Measurements from ENCODE around the gene ARHGAP18.

Gene ARHGAP18

GRCh38 chr6:129665555-129665954 is 44.4 kb downstream of the ARHGAP18 start:
- no peak for DNase-seq

- DNase-seq: no peak
Measured at GRCh38 chr6:129663531-129663930, 46.4 kb downstream of the ARHGAP18 start.

- DNase-seq: no peak
Measured at GRCh38 chr6:129662980-129663431, 47.0 kb downstream of the ARHGAP18 start.

GRCh38 chr6:129662406-129662766 is 47.6 kb downstream of the ARHGAP18 start:
- DNase-seq: no peak

GRCh38 chr6:129661536-129662405 is 48.2 kb downstream of the ARHGAP18 start:
- no peak for DNase-seq

GRCh38 chr6:129660346-129660676 is 49.7 kb downstream of the ARHGAP18 start:
- DNase-seq: no peak

GRCh38 chr6:129659590-129660345 is 50.2 kb downstream of the ARHGAP18 start:
- no peak for DNase-seq

- DNase-seq: no peak
Measured at GRCh38 chr6:129659167-129659566, 50.8 kb downstream of the ARHGAP18 start.

- no peak for DNase-seq
Measured at GRCh38 chr6:129657483-129657882, 52.5 kb downstream of the ARHGAP18 start.

- no peak for DNase-seq
Measured at GRCh38 chr6:129655334-129655733, 54.6 kb downstream of the ARHGAP18 start.

- DNase-seq: no peak
Measured at GRCh38 chr6:129653746-129654145, 56.2 kb downstream of the ARHGAP18 start.

- no peak for DNase-seq
Measured at GRCh38 chr6:129653229-129653628, 56.7 kb downstream of the ARHGAP18 start.

GRCh38 chr6:129651291-129651691 is 58.7 kb downstream of the ARHGAP18 start:
- DNase-seq: no peak

GRCh38 chr6:129648819-129649491 is 61.0 kb downstream of the ARHGAP18 start:
- no peak for DNase-seq

- no peak for DNase-seq
Measured at GRCh38 chr6:129647044-129647443, 62.9 kb downstream of the ARHGAP18 start.

- no peak for DNase-seq
Measured at GRCh38 chr6:129646642-129647041, 63.3 kb downstream of the ARHGAP18 start.

GRCh38 chr6:129645830-129646579 is 64.0 kb downstream of the ARHGAP18 start:
- DNase-seq: no peak

- DNase-seq: no peak
Measured at GRCh38 chr6:129645106-129645829, 64.7 kb downstream of the ARHGAP18 start.

GRCh38 chr6:129644567-129645015 is 65.4 kb downstream of the ARHGAP18 start:
- no peak for DNase-seq

GRCh38 chr6:129643968-129644367 is 66.0 kb downstream of the ARHGAP18 start:
- DNase-seq: no peak

- DNase-seq: no peak
Measured at GRCh38 chr6:129643176-129643575, 66.8 kb downstream of the ARHGAP18 start.

GRCh38 chr6:129642322-129642721 is 67.7 kb downstream of the ARHGAP18 start:
- no peak for DNase-seq
